HG03565 (cell line): ENCODE measurements around the gene PPP1R9B.
A peak's percentile ranks its signal among the peaks of the same experiment; 100 is the strongest.

Experiments
- ATAC-seq: cut with Tn5 transposase; IDR thresholded peaks from one replicate; pipeline ENCODE4 v1.9.1; 2021; ENCODE audit warnings: mild to moderate bottlenecking, moderate library complexity; ENCODE audit not compliant: unreplicated experiment

PPP1R9B gene

GRCh38 chr17:50143461-50144176, 6.9 kb downstream of the PPP1R9B start:
- no peak for ATAC-seq

- ATAC-seq, result no peak
Measured at GRCh38 chr17:50141745-50142110, 8.7 kb downstream of the PPP1R9B start.

GRCh38 chr17:50141026-50141744, 9.3 kb downstream of the PPP1R9B start:
- ATAC-seq, result no peak

GRCh38 chr17:50139950-50140885, 10.3 kb downstream of the PPP1R9B start:
- peak; percentile 44 for ATAC-seq

- no peak for ATAC-seq
Measured at GRCh38 chr17:50139185-50139783, 11.2 kb downstream of the PPP1R9B start.

GRCh38 chr17:50137042-50137441, 13.4 kb downstream of the PPP1R9B start:
- no peak for ATAC-seq

- ATAC-seq, result no peak
Measured at GRCh38 chr17:50136096-50136687, 14.3 kb downstream of the PPP1R9B start.

GRCh38 chr17:50135316-50136095, 15.0 kb downstream of the PPP1R9B start:
- ATAC-seq, result no peak

GRCh38 chr17:50134206-50135110, 16.0 kb downstream of the PPP1R9B start:
- ATAC-seq, result no peak

- ATAC-seq, result no peak
Measured at GRCh38 chr17:50133769-50134099, 16.7 kb downstream of the PPP1R9B start.

GRCh38 chr17:50133028-50133768, 17.3 kb downstream of the PPP1R9B start:
- no peak for ATAC-seq

GRCh38 chr17:50132104-50132794, 18.2 kb downstream of the PPP1R9B start:
- ATAC-seq, result no peak

- ATAC-seq, result no peak
Measured at GRCh38 chr17:50130559-50131305, 19.7 kb downstream of the PPP1R9B start.

GRCh38 chr17:50129728-50130558, 20.5 kb downstream of the PPP1R9B start, which contains the start of gene SAMD14:
TSS of gene SAMD14 (minus strand) at chr17:50130160. CDS start at chr17:50124959, 5,201 bp downstream.
- ATAC-seq, result no peak

- no peak for ATAC-seq
Measured at GRCh38 chr17:50129353-50129727, 21.1 kb downstream of the PPP1R9B start.
